ENCODE results near the gene CDK1.

DNA sequence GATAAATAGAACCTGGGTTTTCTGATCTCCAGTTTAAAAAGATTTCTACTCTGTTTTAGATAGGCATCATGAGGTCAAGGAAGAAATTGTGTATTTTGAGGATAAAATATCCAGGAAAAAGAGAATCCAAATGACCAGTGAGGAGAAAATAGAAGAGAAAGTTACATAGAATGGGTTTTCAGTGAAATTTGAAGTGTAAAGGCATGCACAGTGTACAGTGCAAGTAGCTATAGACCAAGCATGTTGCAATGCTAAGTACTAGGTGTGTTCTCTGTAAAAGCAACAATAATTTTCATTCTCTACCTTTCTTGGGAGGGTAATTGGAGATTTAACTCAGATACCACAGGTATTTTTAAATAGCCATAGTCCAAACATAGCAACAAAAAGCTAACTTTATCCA lies 22.6 kb downstream of the CDK1 start:
- no peak for TF ChIP-seq CTCF (IDR thresholded peaks at IDR 0.05)
- TF ChIP-seq POLR2A (IDR thresholded peaks at IDR 0.05) = no peak

Measured in thyroid gland (tissue), 4 donors.